ENCODE data around the gene SPAG9.

The SPAG9 gene

GRCh38 chr17:51015145-51015558 is 105.5 kb downstream of the SPAG9 start:
- Histone ChIP-seq H3K36me3 (ENCODE audit: control insufficient read depth, low read length) (peaks cover 40% of the 10 kb centered on the region), H3K4me2 (ENCODE audit: low read length) (no peak overlapping the region)
- TF ChIP-seq CTCF (IDR thresholded peaks at IDR 0.05; ENCODE audit: low read depth, low read length, poor library complexity, severe bottlenecking) (no peak), EZH2phosphoT487 (IDR thresholded peaks at IDR 0.05; ENCODE audit: borderline replicate concordance, low read length) (no peak)

GRCh38 chr17:51014129-51014528 is 106.5 kb downstream of the SPAG9 start:
- Histone ChIP-seq H3K4me3 (ENCODE audit: low read length) (no peak overlapping the region), H3K27me3 (ENCODE audit: control insufficient read depth, low read length) (no peaks in the 10 kb centered on the region), H4K20me1 (ENCODE audit: control insufficient read depth, insufficient read depth, low read depth, low read length) (no peaks in the 10 kb centered on the region), H3K4me1 (ENCODE audit: control insufficient read depth, low read length) (no peaks in the 10 kb centered on the region), H3K79me2 (ENCODE audit: control insufficient read depth, low read length) (no peaks in the 10 kb centered on the region), H3K4me2 (ENCODE audit: low read length) (no peak overlapping the region), H3K36me3 (ENCODE audit: control insufficient read depth, low read length) (peaks cover 36% of the 10 kb centered on the region), H3K9me2 (replicated peaks; ENCODE audit: control insufficient read depth, low read length) (no peaks in the 10 kb centered on the region), H3K9me3 (ENCODE audit: control insufficient read depth, insufficient read depth, low read length) (no peaks in the 10 kb centered on the region), H3F3A (ENCODE audit: control insufficient read depth, insufficient read depth) (0 out of 2 replicates have a peak, but pooled peaks cover 4% of the 10 kb centered on the region), H3K27ac (ENCODE audit: low read depth, low read length) (no peak overlapping the region)
- TF ChIP-seq EZH2phosphoT487 (IDR thresholded peaks at IDR 0.05; ENCODE audit: borderline replicate concordance, low read length) (no peak), CTCF (IDR thresholded peaks at IDR 0.05; ENCODE audit: low read depth, low read length, poor library complexity, severe bottlenecking) (no peak)

More at GRCh38 chr17:51015145-51015558, 105.5 kb downstream of the SPAG9 start:
- no peaks in the 10 kb centered on the region for H3K9me2 ChIP-seq (replicated peaks; ENCODE audit: control insufficient read depth, low read length)
- H3K79me2 ChIP-seq (ENCODE audit: control insufficient read depth, low read length), result no peaks in the 10 kb centered on the region
- H4K20me1 ChIP-seq (ENCODE audit: control insufficient read depth, insufficient read depth, low read depth, low read length), result no peaks in the 10 kb centered on the region
- no peaks in the 10 kb centered on the region for H3K27me3 ChIP-seq (ENCODE audit: control insufficient read depth, low read length)
- no peaks in the 10 kb centered on the region for H3K9me3 ChIP-seq (ENCODE audit: control insufficient read depth, insufficient read depth, low read length)
- no peaks in the 10 kb centered on the region for H3K4me1 ChIP-seq (ENCODE audit: control insufficient read depth, low read length)
- H3K4me3 ChIP-seq (ENCODE audit: low read length), result no peak overlapping the region
- 0 out of 2 replicates have a peak, but pooled peaks cover 4% of the 10 kb centered on the region for H3F3A ChIP-seq (ENCODE audit: control insufficient read depth, insufficient read depth)
- no peak overlapping the region for H3K27ac ChIP-seq (ENCODE audit: low read depth, low read length)

- Histone ChIP-seq H3F3A (ENCODE audit: control insufficient read depth, insufficient read depth) (0 out of 2 replicates have a peak, but pooled peaks cover 4% of the 10 kb centered on the region), H3K27me3 (ENCODE audit: control insufficient read depth, low read length) (no peaks in the 10 kb centered on the region), H3K9me2 (replicated peaks; ENCODE audit: control insufficient read depth, low read length) (no peaks in the 10 kb centered on the region), H3K4me1 (ENCODE audit: control insufficient read depth, low read length) (no peaks in the 10 kb centered on the region), H3K36me3 (ENCODE audit: control insufficient read depth, low read length) (peaks cover 32% of the 10 kb centered on the region), H3K4me3 (ENCODE audit: low read length) (no peak overlapping the region), H4K20me1 (ENCODE audit: control insufficient read depth, insufficient read depth, low read depth, low read length) (no peaks in the 10 kb centered on the region), H3K9me3 (ENCODE audit: control insufficient read depth, insufficient read depth, low read length) (no peaks in the 10 kb centered on the region), H3K4me2 (ENCODE audit: low read length) (no peak overlapping the region), H3K79me2 (ENCODE audit: control insufficient read depth, low read length) (no peaks in the 10 kb centered on the region), H3K27ac (ENCODE audit: low read depth, low read length) (no peak overlapping the region)
- TF ChIP-seq CTCF (IDR thresholded peaks at IDR 0.05; ENCODE audit: low read depth, low read length, poor library complexity, severe bottlenecking), result no peak
- no peak for TF ChIP-seq EZH2phosphoT487 (IDR thresholded peaks at IDR 0.05; ENCODE audit: borderline replicate concordance, low read length)
Measured at GRCh38 chr17:51013322-51013721, 107.3 kb downstream of the SPAG9 start.
